Adrenal gland (tissue), 5 donors: ENCODE measurements around the gene LPXN.

Experiments
- CTCF ChIP-seq, 6 experiments: fragments of 450-650 bp in 4 of 6; fragments of 200-600 bp in 2 of 6; sonication (generic) in 1 of 6; IDR thresholded peaks; 1 replicate in 5 of 6; 2 replicates in 1 of 6; pipeline versions ENCODE4 v1.5.1 to v1.8.0; 2016 to 2021; ENCODE audit warnings: antibody characterized with exemption in 6 of 6, mild to moderate bottlenecking in 2 of 6, moderate library complexity in 1 of 6
- POLR2A ChIP-seq, 2 donors: fragments of 450-650 bp; IDR thresholded peaks; one replicate each; pipeline ENCODE4 v1.6.1; 2017; ENCODE audit warnings: antibody characterized with exemption in 2 of 2, mild to moderate bottlenecking in 2 of 2, moderate library complexity in 1 of 2
- donor health status: DM: no; HTN: no; CAD: no.

GRCh38 chr11:58509748-58510147, 65.9 kb downstream of the LPXN start:
- TF ChIP-seq POLR2A (IDR thresholded peaks at IDR 0.05) (no peak), CTCF (IDR thresholded peaks at IDR 0.05) (no peak)
